Astrocyte (in vitro differentiated cells and primary cell): Measurements from ENCODE around the gene OR2A1.
"Not testable (repeated sequence)": the region's sequence is repeated elsewhere in the genome, so short reads cannot be mapped to it uniquely, and the experiment has no call there.

Experiments used
- EZH2 ChIP-seq: IDR thresholded peaks from 2 replicates; pipeline ENCODE4 v1.6.1; 2012; ENCODE audit warnings: mild to moderate bottlenecking, low read length, inconsistent platforms; ENCODE audit not compliant: insufficient read depth
- TF ChIP-seq, protein P1 (sequence below): IDR thresholded peaks from 2 replicates; pipeline ENCODE4 v1.5.1; 2011; ENCODE audit warnings: low read depth, mild to moderate bottlenecking, inconsistent platforms, low read length, moderate library complexity; ENCODE audit not compliant: insufficient read depth

DNA sequence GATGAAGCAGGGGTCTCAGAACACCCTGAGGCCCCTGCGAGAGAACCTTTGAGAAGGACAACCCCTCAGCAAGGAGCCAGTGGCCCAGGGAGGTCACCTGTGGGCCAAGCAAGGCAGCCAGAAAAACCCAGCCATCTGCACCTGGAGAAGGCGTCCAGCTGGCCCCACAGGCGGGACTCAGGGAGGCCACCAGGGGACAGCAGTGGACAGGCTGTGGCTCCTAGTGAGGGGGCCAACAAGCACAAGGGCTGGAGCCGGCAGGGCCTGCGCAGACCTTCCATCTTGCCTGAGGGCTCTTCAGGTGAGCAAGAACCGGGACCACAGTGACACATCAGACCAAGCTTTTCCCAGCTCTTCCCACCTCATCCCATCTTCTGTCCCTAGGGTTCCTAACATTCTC, 53.3 kb downstream of the OR2A1 start:
- TF ChIP-seq, protein P1, sequence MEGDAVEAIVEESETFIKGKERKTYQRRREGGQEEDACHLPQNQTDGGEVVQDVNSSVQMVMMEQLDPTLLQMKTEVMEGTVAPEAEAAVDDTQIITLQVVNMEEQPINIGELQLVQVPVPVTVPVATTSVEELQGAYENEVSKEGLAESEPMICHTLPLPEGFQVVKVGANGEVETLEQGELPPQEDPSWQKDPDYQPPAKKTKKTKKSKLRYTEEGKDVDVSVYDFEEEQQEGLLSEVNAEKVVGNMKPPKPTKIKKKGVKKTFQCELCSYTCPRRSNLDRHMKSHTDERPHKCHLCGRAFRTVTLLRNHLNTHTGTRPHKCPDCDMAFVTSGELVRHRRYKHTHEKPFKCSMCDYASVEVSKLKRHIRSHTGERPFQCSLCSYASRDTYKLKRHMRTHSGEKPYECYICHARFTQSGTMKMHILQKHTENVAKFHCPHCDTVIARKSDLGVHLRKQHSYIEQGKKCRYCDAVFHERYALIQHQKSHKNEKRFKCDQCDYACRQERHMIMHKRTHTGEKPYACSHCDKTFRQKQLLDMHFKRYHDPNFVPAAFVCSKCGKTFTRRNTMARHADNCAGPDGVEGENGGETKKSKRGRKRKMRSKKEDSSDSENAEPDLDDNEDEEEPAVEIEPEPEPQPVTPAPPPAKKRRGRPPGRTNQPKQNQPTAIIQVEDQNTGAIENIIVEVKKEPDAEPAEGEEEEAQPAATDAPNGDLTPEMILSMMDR = not testable (repeated sequence)
- TF ChIP-seq EZH2 = not testable (repeated sequence)
